Fibroblast of the aortic adventitia (primary cell): ENCODE data around the gene OR3A3. TPM values are rescaled to one million over a fixed set of nuclear protein-coding genes. Genes with fewer than 3 reads are reported as not detected.
"Not testable (repeated sequence)": the region's sequence is repeated elsewhere in the genome, so short reads cannot be mapped to it uniquely, and the experiment has no call there.

ENCODE experiments used
- DNase-seq: peaks from one replicate; pipeline ENCODE4 v3.0.0-alpha.2; 2010; ENCODE audit warnings: low read depth
- H3K4me3 ChIP-seq: 2 replicates; pipeline ENCODE4 v1.5.1; 2011; ENCODE audit warnings: low read depth, mild to moderate bottlenecking, control low read depth, low read length, moderate library complexity
- CTCF ChIP-seq: IDR thresholded peaks from 2 replicates; pipeline ENCODE4 v1.5.1; 2011; ENCODE audit warnings: mild to moderate bottlenecking, low read length, control low read depth, inconsistent platforms; ENCODE audit not compliant: insufficient read depth
- small RNA-seq: library from RNA; depleted of rRNA; stranded (forward); fragments of <200 nt; gene quantifications from one replicate; pipeline ENCODE3, GENCODE V24; 2012
- total RNA-seq: library from RNA; depleted of rRNA; stranded (reverse); fragments of >200 nt; gene quantifications from 2 replicates; pipeline ENCODE4 v1.2.3, GENCODE V29; 2012; ENCODE audit warnings: low replicate concordance

OR3A3 gene
- total RNA-seq, 1 donor, result not detected

- TF ChIP-seq CTCF, result no peak
- no peak for DNase-seq
- H3K4me3 ChIP-seq, result no peak overlapping the region
Measured at GRCh38 chr17:3440451-3440850, 29.3 kb downstream of the OR3A3 start.

GRCh38 chr17:3447625-3448024 lies 36.5 kb downstream of the OR3A3 start:
- H3K4me3 ChIP-seq, result no peak overlapping the region
- no peak for DNase-seq
- TF ChIP-seq CTCF, result no peak

- TF ChIP-seq CTCF, result no peak
- no peak for DNase-seq
- H3K4me3 ChIP-seq, result no peak overlapping the region
Measured at GRCh38 chr17:3448059-3448665, 37.0 kb downstream of the OR3A3 start.

GRCh38 chr17:3466355-3466754 lies 55.2 kb downstream of the OR3A3 start:
- not testable (repeated sequence) for DNase-seq, H3K4me3 ChIP-seq

- no peak for TF ChIP-seq CTCF
- DNase-seq, result no peak
- no peak overlapping the region for H3K4me3 ChIP-seq
Measured at GRCh38 chr17:3469529-3469928, 58.4 kb downstream of the OR3A3 start.

- no peak for DNase-seq
- no peak for TF ChIP-seq CTCF
Measured at GRCh38 chr17:3471599-3471998, 60.4 kb downstream of the OR3A3 start, which contains the start of gene SPATA22. TSS of gene SPATA22 (minus strand) at chr17:3471819. CDS start at chr17:3469325, 2,494 bp downstream.

GRCh38 chr17:3472137-3472536 lies 61.0 kb downstream of the OR3A3 start:
- no peak for TF ChIP-seq CTCF
- DNase-seq, result no peak
- H3K4me3 ChIP-seq, result no peak overlapping the region

More at GRCh38 chr17:3471599-3471998, 60.4 kb downstream of the OR3A3 start, which contains the start of gene SPATA22:
- H3K4me3 ChIP-seq, result no peak within 1 kb of the TSS

Small RNA genes within 50 kb of the gene (small RNA-seq; reads per million reads assigned to genes)
- gene OR1AC1P, result not detected

Other genes starting within 250 kb of the OR3A3 start
- gene OR1A2, start 213.9 kb upstream of the OR3A3 start, total RNA-seq, result not detected in 2 replicates
- not detected in 2 replicates for gene OR1A1, start 203.7 kb upstream of the OR3A3 start, total RNA-seq
- not detected in 2 replicates for gene OR3A1, start 113.0 kb upstream of the OR3A3 start, total RNA-seq
- gene OR3A2, start 25.1 kb upstream of the OR3A3 start, total RNA-seq, result not detected in 2 replicates
- not detected in 2 replicates for gene OR1E1, start 13.0 kb upstream of the OR3A3 start, total RNA-seq
- not detected in 2 replicates for gene OR1E2, start 22.5 kb downstream of the OR3A3 start, total RNA-seq
- not detected in 2 replicates for gene SPATA22, start 60.4 kb downstream of the OR3A3 start, total RNA-seq
- gene ASPA, start 64.6 kb downstream of the OR3A3 start, total RNA-seq, result 1.9 and 9.7 TPM in 2 replicates
- gene TRPV3, start 146.4 kb downstream of the OR3A3 start, total RNA-seq, result 1.5 and 1.9 TPM in 2 replicates
- gene TRPV1, start 198.0 kb downstream of the OR3A3 start, total RNA-seq, result 2.3 and 16.0 TPM in 2 replicates
- gene SHPK, start 224.9 kb downstream of the OR3A3 start, total RNA-seq, result 2.9 and 15.0 TPM in 2 replicates
- 13.3 and 27.7 TPM in 2 replicates for gene CTNS, start 225.4 kb downstream of the OR3A3 start, total RNA-seq